ENCODE results near the gene ELF3. TPM values are rescaled to one million over a fixed set of nuclear protein-coding genes. Genes with fewer than 3 reads are reported as not detected.

The ELF3 gene
- total and polyA plus RNA-seq, 2 of the 13 experiments (the other 11 are each of a cell fraction or from before 2014, with no cell fraction given), result 11.5 to 55.1 TPM

- TF ChIP-seq HMGA1 (CRISPR knock-in tag; conservative IDR thresholded peaks at IDR 0.05), result no peak
- TF ChIP-seq ZFP62 (CRISPR knock-in tag; IDR thresholded peaks at IDR 0.05), result no peak
- TF ChIP-seq ZNF792 (CRISPR knock-in tag; IDR thresholded peaks at IDR 0.05), result peak; percentile 52; the same call in 1 of the 2 replicates
- 0 out of 2 replicates have a peak, but pooled peaks have one; percentile 56 for TF ChIP-seq HNRNPL (IDR thresholded peaks at IDR 0.05; ENCODE audit: low read depth, low read length)
- TF ChIP-seq ZNF121 (CRISPR knock-in tag; IDR thresholded peaks at IDR 0.05), result no peak
- TF ChIP-seq ATF4 (CRISPR knock-in tag; IDR thresholded peaks at IDR 0.05), result 0 out of 4 replicates have a peak, but pooled peaks of 1 of the 2 experiments have one; percentile 20
- TF ChIP-seq PITX1 (CRISPR knock-in tag; IDR thresholded peaks at IDR 0.05), result 0 out of 2 replicates have a peak, but pooled peaks have one; percentile 20
- no peak for TF ChIP-seq ZSCAN30 (CRISPR knock-in tag; IDR thresholded peaks at IDR 0.05)
- no peak for TF ChIP-seq WIZ (CRISPR knock-in tag; IDR thresholded peaks at IDR 0.05)
- peak; percentile 49 for TF ChIP-seq NCOA2 (CRISPR knock-in tag; IDR thresholded peaks at IDR 0.05)
- TF ChIP-seq ZUFSP (CRISPR knock-in tag; IDR thresholded peaks at IDR 0.05; ENCODE audit: borderline replicate concordance), result no peak
- no peak for TF ChIP-seq GZF1 (CRISPR knock-in tag; IDR thresholded peaks at IDR 0.05)
- no peak for TF ChIP-seq PHF8 (CRISPR knock-in tag; IDR thresholded peaks at IDR 0.05)
- no peak for TF ChIP-seq MLX (CRISPR knock-in tag; IDR thresholded peaks at IDR 0.05)
- no peak for TF ChIP-seq GMEB2 (CRISPR knock-in tag; IDR thresholded peaks at IDR 0.05; ENCODE audit: low read depth)
- TF ChIP-seq ZBTB21 (CRISPR knock-in tag; IDR thresholded peaks at IDR 0.05), result no peak
- peak; percentile 34; the same call in 1 of the 2 replicates for TF ChIP-seq MIER3 (CRISPR knock-in tag; IDR thresholded peaks at IDR 0.05; ENCODE audit: borderline replicate concordance)
- no peak for TF ChIP-seq ZNF367 (CRISPR knock-in tag; IDR thresholded peaks at IDR 0.05; ENCODE audit: borderline replicate concordance)
- no peak for TF ChIP-seq ZNF558 (CRISPR knock-in tag; IDR thresholded peaks at IDR 0.05; ENCODE audit: borderline replicate concordance)
- TF ChIP-seq CSRNP1 (CRISPR knock-in tag; IDR thresholded peaks at IDR 0.05), result 0 out of 2 replicates have a peak, but pooled peaks have one; percentile 72
- no peak for TF ChIP-seq XBP1 (CRISPR knock-in tag; IDR thresholded peaks at IDR 0.05)
- no peak for TF ChIP-seq ZNF777 (CRISPR knock-in tag; IDR thresholded peaks at IDR 0.05)
These were observed 8.3 kb downstream of the ELF3 start (continued) for GRCh38 chr1:202018468-202019234.
